NCI-H187 (cell line): Measurements from ENCODE around the gene TSPOAP1.
A peak's percentile ranks its signal among the peaks of the same experiment; 100 is the strongest.

Experiments
- DNase-seq, 2 experiments: peaks; one replicate each; lab custom pipeline; 2025; lab: John Stamatoyannopoulos, UW

TSPOAP1 gene

GRCh38 chr17:58330538-58330996 lies 2.0 kb upstream of the TSPOAP1 start:
- no peak for DNase-seq

GRCh38 chr17:58329810-58330537 lies 1.4 kb upstream of the TSPOAP1 start:
- no peak for DNase-seq

DNA sequence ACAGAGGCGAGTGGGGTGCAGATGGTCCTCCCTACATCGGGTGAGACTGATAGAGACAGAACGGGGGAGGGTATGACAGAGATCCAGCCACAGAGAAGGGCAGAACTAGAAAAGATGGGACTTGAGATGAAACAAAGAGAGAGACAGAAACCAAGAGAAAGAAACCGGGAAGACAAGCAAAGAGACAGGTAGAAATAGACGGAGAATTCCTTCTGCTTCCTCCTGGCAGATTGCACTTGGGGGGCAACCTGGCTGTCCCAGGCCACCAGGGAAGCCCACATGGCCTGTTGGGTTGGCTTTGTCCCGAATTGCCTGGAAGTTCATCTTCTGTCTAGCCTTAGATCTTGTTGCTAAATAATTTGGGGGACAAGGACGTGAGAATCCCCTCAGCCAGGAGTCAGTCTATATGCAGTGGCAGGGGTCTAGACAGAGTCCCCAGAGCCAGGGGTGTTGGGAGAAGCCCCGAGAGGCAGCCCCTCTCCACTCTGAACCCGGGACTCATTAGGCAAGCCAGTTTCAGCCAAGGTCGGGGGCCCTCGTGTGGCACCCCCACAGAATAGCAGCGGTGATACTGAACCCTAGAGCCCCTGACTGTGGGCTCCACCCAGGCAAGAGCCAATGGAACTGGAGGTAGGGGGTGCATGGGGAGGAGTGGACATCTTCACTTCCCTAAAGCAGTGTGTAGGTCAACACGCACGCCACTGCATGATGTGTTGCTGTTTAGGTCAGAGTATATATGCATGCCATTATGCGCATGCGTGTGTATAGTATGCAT lies 627 bp upstream of the TSPOAP1 start:
- DNase-seq = no peak

- DNase-seq = no peak
Measured at GRCh38 chr17:58327363-58328194, 1.0 kb downstream of the TSPOAP1 start.

GRCh38 chr17:58326609-58327362 lies 1.8 kb downstream of the TSPOAP1 start:
- no peak for DNase-seq

GRCh38 chr17:58325976-58326468 lies 2.6 kb downstream of the TSPOAP1 start:
- DNase-seq = no peak

DNA sequence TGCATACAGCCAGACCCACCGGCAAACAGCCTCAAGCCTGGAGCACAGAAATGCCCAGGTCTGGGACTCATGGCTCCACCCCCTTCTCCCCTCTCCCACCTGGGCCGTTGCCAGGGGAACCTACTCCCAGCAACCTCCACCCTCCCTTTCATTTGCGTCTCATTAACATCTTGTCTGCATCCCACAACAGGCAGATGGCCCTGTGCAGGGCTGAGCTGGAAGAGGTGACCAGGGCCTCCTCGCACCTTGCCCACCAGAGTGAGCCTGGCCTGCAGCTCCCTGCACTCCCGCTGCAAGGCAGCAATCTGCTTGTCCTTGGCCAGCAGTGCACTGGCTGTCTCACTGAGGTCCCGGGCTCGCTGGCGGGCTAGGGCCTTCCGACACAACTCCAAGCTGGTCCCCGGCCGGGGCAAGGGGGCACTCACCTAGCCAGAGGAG lies 3.3 kb downstream of the TSPOAP1 start:
- DNase-seq = no peak

DNA sequence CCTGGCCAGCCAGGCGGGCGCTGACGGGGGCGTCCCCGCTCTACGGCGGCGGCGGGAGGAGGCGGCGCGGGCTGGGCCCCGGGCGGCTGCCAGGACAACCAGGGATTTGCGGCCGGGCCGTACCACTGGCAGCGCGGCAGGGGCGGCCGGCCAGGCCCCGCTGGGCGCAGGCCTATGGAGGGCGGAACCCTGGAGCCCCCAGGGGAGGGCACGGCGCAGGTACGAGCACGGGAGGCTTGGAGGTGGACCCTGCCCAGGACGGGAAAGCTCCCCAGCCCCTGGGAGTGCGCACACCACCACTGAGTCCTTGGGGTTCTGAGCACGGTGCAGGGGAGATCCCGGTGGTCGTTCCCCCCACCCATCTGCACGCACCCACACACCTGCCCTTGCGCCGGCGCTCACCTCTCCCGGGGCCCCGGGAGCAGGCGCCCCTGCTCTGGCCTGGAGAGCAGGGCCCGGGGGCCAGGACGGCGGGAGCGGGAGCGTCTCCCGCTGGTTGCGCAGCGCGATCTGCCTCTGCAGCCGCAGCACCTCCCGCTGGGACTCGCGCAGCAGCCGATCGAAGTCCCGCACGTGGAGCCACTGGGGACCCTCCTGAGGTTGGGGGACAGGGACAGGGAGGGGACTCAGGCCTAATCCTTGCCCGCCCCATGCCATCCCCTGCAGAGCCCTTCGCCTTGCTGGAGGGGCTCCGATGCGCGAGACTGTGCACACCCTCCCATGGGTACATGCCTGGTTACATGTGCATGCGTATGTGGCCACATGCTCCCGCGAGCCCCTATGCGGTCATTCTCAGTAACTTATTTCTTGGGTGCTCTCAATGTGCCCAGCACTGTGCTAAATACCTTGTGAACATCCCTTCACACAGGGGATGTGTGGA lies 3.9 kb downstream of the TSPOAP1 start:
- DNase-seq = peak in 1 of 2 experiments; percentile 11

- DNase-seq = no peak
Measured at GRCh38 chr17:58324056-58324408, 4.6 kb downstream of the TSPOAP1 start.

GRCh38 chr17:58323366-58324055 lies 5.1 kb downstream of the TSPOAP1 start:
- DNase-seq = no peak

DNA sequence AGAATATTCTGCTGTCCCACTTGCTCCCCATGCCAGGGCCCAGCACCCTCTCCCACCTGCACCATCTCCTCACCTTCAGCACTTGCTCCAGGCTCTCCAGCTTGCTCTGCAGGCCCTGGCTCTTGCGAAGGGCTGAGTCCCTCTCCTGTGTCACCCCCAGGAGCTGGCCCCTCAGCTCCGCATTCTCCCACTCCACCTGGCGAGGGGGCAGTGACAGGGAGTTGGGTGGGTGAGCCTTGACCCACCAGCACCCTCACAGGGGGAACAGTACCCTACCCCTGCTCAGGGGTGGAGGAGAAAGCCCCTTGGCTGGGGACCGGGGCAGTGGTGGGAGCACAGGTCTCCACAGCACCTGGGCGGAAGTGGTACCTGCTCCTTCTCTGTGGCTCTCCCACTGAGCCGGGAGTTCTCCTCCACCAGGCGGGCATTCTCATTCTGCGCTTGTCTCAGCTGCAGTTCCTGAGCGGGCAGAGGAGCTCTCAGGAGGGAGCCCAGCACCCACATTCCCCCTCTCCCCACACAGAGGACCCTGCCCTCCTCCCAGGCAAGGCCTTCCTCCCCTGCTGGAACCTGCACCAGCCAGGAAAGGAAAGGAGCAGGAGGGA lies 5.9 kb downstream of the TSPOAP1 start:
- DNase-seq = no peak

- no peak for DNase-seq
Measured at GRCh38 chr17:58321571-58322525, 6.7 kb downstream of the TSPOAP1 start.

- no peak for DNase-seq
Measured at GRCh38 chr17:58320570-58321323, 7.8 kb downstream of the TSPOAP1 start.

GRCh38 chr17:58320163-58320558 lies 8.4 kb downstream of the TSPOAP1 start:
- no peak for DNase-seq

DNA sequence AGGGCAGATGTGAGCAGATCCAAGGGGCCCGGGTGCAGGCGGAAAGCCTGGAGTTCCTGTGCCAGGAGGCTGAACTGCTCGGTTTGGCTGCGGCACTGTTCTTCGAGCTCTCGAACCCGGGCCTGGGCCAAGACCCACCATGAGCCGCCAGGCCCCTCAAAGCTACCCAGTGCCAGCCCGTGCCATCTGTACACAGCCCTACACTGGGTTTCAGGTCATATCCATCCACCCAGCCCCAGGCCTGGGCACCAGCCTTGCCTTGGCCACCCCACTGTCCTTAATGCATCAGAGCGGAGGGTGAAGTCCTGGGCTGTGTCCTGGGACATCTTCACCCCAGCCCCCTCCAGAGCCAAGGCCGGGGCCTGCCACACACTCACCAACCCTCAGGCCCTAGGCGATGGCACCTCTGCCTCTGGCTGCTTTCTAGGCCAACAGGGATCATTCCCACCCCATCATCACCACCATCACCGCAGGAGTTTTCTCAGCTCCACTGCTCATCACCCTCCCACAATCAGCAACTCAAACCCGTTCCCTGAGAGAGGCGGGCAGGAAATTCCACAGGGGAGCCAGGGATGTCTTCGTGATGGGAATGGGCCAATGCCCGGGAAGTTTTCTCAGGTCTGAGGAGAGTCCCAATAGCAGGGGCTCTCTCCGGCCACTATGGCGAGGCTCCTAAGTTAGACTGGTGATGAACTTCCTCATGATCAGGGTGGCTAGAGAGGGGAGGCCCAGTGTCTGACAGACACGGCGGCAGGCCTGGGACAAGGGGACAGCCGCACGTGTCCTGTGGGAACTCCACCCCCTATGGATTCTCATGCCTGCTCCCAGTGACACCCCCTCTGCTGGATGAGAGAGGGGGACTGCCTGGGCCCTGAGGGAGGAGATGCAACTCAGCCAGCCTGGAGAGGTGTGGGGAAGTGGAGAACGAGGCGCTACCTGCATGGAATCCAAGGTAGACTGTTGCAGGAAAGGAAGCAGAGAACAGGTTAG lies 9.1 kb downstream of the TSPOAP1 start:
- DNase-seq = no peak

- DNase-seq = no peak
Measured at GRCh38 chr17:58318627-58319172, 9.9 kb downstream of the TSPOAP1 start.
